Hepatocyte (in vitro differentiated cells): Measurements from ENCODE around the gene TSPAN4. TPM values are rescaled to one million over a fixed set of nuclear protein-coding genes. Genes with fewer than 3 reads are reported as not detected.

Source experiments
- DNase-seq: peaks from one replicate; pipeline ENCODE4 v3.0.0-alpha.2; 2016; ENCODE audit warnings: low spot score
- H2AFZ ChIP-seq: fragments of 200-600 bp; sonication (generic); 2 replicates; pipeline ENCODE4 v1.6.0; 2016; ENCODE audit warnings: antibody characterized with exemption, mild to moderate bottlenecking
- H3K27ac ChIP-seq: fragments of 200-600 bp; sonication (generic); 2 replicates; pipeline ENCODE4 v1.5.1; 2016; ENCODE audit warnings: mild to moderate bottlenecking
- H3K27me3 ChIP-seq: fragments of 200-600 bp; sonication (generic); 2 replicates; pipeline ENCODE4 v1.6.1; 2016
- H3K36me3 ChIP-seq: fragments of 200-600 bp; sonication (generic); replicated peaks from 2 replicates; pipeline ENCODE4 v1.5.1; 2016; ENCODE audit warnings: low read depth; ENCODE audit not compliant: insufficient read depth
- H3K4me1 ChIP-seq: fragments of 200-600 bp; sonication (generic); 2 replicates; pipeline ENCODE4 v1.5.1; 2016; ENCODE audit warnings: mild to moderate bottlenecking, moderate library complexity; ENCODE audit not compliant: insufficient read depth
- H3K4me2 ChIP-seq: fragments of 200-600 bp; sonication (generic); 2 replicates; pipeline ENCODE4 v1.6.0; 2016
- H3K4me3 ChIP-seq: fragments of 200-600 bp; sonication (generic); 2 replicates; pipeline ENCODE4 v1.5.1; 2016; ENCODE audit warnings: mild to moderate bottlenecking
- H3K79me2 ChIP-seq: fragments of 200-600 bp; sonication (generic); 2 replicates; pipeline ENCODE4 v1.6.0; 2017; ENCODE audit warnings: mild to moderate bottlenecking
- H3K9me2 ChIP-seq: fragments of 200-600 bp; sonication (generic); replicated peaks from 2 replicates; pipeline ENCODE4 v1.6.0; 2017; ENCODE audit warnings: mild to moderate bottlenecking; ENCODE audit not compliant: insufficient read depth
- H3K9me3 ChIP-seq: fragments of 200-600 bp; sonication (generic); 2 replicates; pipeline ENCODE4 v1.5.1; 2016; ENCODE audit warnings: low read depth, mild to moderate bottlenecking
- H4K20me1 ChIP-seq: fragments of 200-600 bp; sonication (generic); 2 replicates; pipeline ENCODE4 v1.6.0; 2016; ENCODE audit warnings: mild to moderate bottlenecking; ENCODE audit not compliant: insufficient read depth, poor library complexity, severe bottlenecking
- EZH2 ChIP-seq: fragments of 200-600 bp; sonication (generic); IDR thresholded peaks from 2 replicates; pipeline ENCODE4 v1.6.1; 2016; ENCODE audit warnings: antibody characterized with exemption, mild to moderate bottlenecking, borderline replicate concordance
- EZH2phosphoT487 ChIP-seq: fragments of 200-600 bp; sonication (generic); IDR thresholded peaks from one replicate; pipeline ENCODE4 v1.6.1; 2018; ENCODE audit warnings: antibody characterized with exemption, mild to moderate bottlenecking, low read depth, moderate library complexity; ENCODE audit not compliant: unreplicated experiment, severe bottlenecking
- WGBS: methylation state at CpG from one replicate; pipeline ENCODE4 v1.1.6; 2016; ENCODE audit warnings: low lambda C conversion rate; ENCODE audit errors: missing lambda C conversion rate; 5-methylcytosine and 5-hydroxymethylcytosine counted together
- polyA plus RNA-seq: library from polyadenylated mRNA; unstranded; fragments of >200 nt; fragmentation: Nextera tagmentation; extraction: Ambion mirVana; gene quantifications from 2 replicates; pipeline ENCODE4 v1.2.1, GENCODE V29; 2016
- total RNA-seq: library from RNA; depleted of rRNA; stranded (reverse); fragments of >200 nt; gene quantifications from 2 replicates; pipeline ENCODE4 v1.2.3, GENCODE V29; 2014
- TF ChIP-seq, protein P1 (sequence below): fragments of 200-600 bp; sonication (generic); IDR thresholded peaks from 2 replicates; pipeline ENCODE4 v1.5.1; 2016; ENCODE audit warnings: antibody characterized with exemption, mild to moderate bottlenecking; ENCODE audit not compliant: poor library complexity

Gene TSPAN4
- total and polyA plus RNA-seq, 2 experiments from 2014 or later: 82.8 to 148 TPM

DNA sequence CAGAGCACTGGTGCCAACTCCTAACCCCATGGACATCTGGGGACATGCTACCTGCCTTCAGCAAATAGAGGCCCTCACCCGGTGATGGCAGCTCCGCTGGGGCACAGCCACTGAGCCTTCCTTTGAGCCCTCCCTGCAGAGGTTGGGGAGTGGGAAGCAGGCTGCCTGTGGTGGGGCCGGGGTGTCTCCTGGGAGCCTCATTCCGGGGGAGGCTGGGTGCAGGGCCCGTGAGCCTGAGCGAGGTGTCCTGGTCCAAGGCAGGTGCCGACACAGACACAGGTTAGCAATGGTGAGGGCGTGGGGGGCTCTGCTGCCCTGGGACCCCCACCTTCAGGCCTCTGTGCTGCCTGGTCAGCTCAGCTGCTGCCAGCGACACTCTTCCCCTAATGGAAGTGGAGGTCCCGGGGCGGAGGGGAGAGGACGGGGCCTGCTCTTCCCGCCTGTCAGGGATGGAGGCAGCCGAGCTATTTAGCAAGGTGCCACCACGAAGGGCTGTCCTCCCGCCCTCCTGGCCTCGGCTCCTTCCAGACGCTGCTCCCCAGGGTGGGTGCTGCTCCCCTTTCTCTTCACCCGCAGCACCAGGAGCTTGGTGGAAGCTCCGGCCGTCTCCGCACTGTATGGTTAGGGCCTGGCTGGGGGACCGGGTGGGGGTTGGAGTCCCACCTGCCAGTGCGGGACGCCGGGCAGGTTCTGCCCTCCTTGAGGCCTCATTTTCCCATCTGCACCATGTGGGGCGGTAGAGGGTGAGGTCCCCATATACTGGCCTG is 11.2 kb downstream of the TSPAN4 start:
- peaks cover 15% of the 10 kb centered on the region for H4K20me1 ChIP-seq
- peaks cover 15% of the 10 kb centered on the region for H3K4me1 ChIP-seq
- H3K79me2 ChIP-seq: no peaks in the 10 kb centered on the region
- H3K36me3 ChIP-seq: no peaks in the 10 kb centered on the region
- TF ChIP-seq EZH2 (no peak), EZH2phosphoT487 (no peak)
- TF ChIP-seq, protein P1, sequence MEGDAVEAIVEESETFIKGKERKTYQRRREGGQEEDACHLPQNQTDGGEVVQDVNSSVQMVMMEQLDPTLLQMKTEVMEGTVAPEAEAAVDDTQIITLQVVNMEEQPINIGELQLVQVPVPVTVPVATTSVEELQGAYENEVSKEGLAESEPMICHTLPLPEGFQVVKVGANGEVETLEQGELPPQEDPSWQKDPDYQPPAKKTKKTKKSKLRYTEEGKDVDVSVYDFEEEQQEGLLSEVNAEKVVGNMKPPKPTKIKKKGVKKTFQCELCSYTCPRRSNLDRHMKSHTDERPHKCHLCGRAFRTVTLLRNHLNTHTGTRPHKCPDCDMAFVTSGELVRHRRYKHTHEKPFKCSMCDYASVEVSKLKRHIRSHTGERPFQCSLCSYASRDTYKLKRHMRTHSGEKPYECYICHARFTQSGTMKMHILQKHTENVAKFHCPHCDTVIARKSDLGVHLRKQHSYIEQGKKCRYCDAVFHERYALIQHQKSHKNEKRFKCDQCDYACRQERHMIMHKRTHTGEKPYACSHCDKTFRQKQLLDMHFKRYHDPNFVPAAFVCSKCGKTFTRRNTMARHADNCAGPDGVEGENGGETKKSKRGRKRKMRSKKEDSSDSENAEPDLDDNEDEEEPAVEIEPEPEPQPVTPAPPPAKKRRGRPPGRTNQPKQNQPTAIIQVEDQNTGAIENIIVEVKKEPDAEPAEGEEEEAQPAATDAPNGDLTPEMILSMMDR: no peak
- H3K27ac ChIP-seq: no peak overlapping the region
- peaks cover 4% of the 10 kb centered on the region for H3K27me3 ChIP-seq
- H3K4me3 ChIP-seq: no peak overlapping the region
- 92% methylated on average over 27 of the region's 27 CpGs for WGBS
- DNase-seq: no peak
- H3K9me3 ChIP-seq: no peaks in the 10 kb centered on the region
- H3K4me2 ChIP-seq: no peak overlapping the region
- no peaks in the 10 kb centered on the region for H3K9me2 ChIP-seq
- no peak overlapping the region for H2AFZ ChIP-seq

DNA sequence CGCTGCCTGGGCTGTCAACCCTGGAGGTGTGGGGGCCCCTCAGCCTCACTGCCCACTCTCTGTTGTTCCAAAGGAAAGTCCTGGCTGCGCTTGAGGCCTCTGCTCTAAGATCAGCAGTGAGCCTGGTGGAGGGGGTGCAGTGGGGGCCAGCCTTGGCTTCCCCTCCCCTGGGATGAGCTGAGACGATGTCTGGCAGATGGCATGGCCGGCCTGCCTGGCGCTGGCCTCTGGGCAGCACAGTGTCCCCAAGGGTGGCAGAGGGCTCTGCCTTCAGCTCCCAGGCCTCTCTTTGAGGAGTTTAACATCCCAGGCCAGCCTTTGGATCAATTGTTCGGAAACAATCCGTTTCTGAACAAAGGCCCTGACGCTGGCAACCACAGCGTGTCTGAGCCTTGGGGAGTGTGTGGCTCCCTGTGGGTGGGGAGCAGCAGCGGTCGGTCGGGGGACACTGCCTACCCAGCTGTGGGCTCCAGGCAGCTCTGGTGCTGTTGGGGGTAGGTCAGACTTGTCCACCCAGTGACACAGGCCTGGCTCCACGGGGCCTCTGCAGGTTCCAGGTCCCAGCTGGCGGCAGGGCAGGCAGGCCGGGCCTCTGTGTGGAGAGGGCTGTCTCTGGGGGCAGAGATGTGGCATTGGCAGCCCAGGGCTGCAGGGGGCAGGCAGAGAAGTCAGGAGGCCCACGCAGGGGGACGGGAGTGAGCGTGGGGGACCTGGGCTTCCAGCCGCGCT is 12.1 kb downstream of the TSPAN4 start:
- WGBS: 84% methylated on average over 19 of the region's 20 CpGs
- no peaks in the 10 kb centered on the region for H3K79me2 ChIP-seq
- peaks cover 15% of the 10 kb centered on the region for H4K20me1 ChIP-seq

DNA sequence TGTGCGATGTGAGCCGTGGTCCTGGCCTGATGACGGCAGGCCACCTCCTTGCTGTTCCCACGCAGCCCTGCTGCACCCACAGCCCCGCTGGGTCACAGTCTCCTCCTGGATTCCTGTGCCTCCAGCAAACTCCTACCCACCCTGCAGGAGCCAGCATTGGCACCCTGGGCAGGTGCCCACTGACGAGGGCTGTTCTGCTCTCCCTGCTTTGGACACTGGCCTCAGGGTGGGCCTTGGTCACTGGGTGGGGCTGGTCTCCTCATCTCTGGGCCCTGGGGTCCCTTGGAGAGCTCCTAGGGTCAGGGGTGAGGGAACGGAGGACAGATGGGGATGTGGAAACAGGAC is 12.7 kb downstream of the TSPAN4 start:
- Histone ChIP-seq H3K36me3 (no peaks in the 10 kb centered on the region), H3K27ac (no peak overlapping the region), H3K4me1 (peaks cover 15% of the 10 kb centered on the region), H4K20me1 (peaks cover 11% of the 10 kb centered on the region), H3K79me2 (no peaks in the 10 kb centered on the region), H3K4me3 (no peak overlapping the region), H3K9me3 (no peaks in the 10 kb centered on the region), H3K4me2 (no peak overlapping the region), H3K9me2 (no peaks in the 10 kb centered on the region), H3K27me3 (peaks cover under 1% of the 10 kb centered on the region), H2AFZ (no peak overlapping the region)
- no peak for DNase-seq
- TF ChIP-seq EZH2 (no peak), EZH2phosphoT487 (no peak)
- TF ChIP-seq, protein P1: no peak
- WGBS: 87% methylated on average over 7 of the region's 7 CpGs

More for the DNA sequence above, 12.1 kb downstream of the TSPAN4 start:
- no peak for DNase-seq
- Histone ChIP-seq H3K36me3 (no peaks in the 10 kb centered on the region), H3K4me3 (no peak overlapping the region), H3K4me1 (peaks cover 14% of the 10 kb centered on the region), H3K4me2 (no peak overlapping the region), H3K27ac (no peak overlapping the region), H3K9me3 (no peaks in the 10 kb centered on the region), H3K9me2 (no peaks in the 10 kb centered on the region), H3K27me3 (peaks cover 4% of the 10 kb centered on the region), H2AFZ (no peak overlapping the region)
- TF ChIP-seq, protein P1: no peak
- TF ChIP-seq EZH2phosphoT487: no peak
- no peak for TF ChIP-seq EZH2
